PFSK-1 (cell line): Measurements from ENCODE around the gene UTRN.

Experiments used
- FOXP2 ChIP-seq: optimal IDR thresholded peaks from 2 replicates; pipeline ENCODE3; 2011; ENCODE audit warnings: borderline replicate concordance, control low read depth, inconsistent platforms; ENCODE audit not compliant: insufficient read depth; ENCODE audit errors: extremely low read length, extremely low read depth
- POLR2AphosphoS5 ChIP-seq: IDR thresholded peaks from 2 replicates; pipeline ENCODE4 v1.6.1; 2012; ENCODE audit warnings: low read depth, mild to moderate bottlenecking, control low read depth, low read length, moderate library complexity
- REST ChIP-seq, 2 experiments: IDR thresholded peaks; 2 replicates each; pipeline versions ENCODE4 v1.6.1 to v1.8.0; 2011 to 2012; ENCODE audit warnings: low read depth in 2 of 2, low read length in 2 of 2, control low read depth in 1 of 2, inconsistent platforms in 1 of 2, mild to moderate bottlenecking in 1 of 2, moderate library complexity in 1 of 2; ENCODE audit not compliant: insufficient read depth in 1 of 2
- SIN3A ChIP-seq: IDR thresholded peaks from 2 replicates; pipeline ENCODE4 v1.6.1; 2012; ENCODE audit warnings: mild to moderate bottlenecking, low read length, moderate library complexity, borderline replicate concordance; ENCODE audit not compliant: insufficient read depth
- TAF1 ChIP-seq: IDR thresholded peaks from 2 replicates; pipeline ENCODE4 v1.6.1; 2012; ENCODE audit warnings: low read length, control low read depth, borderline replicate concordance; ENCODE audit not compliant: insufficient read depth

The UTRN gene

DNA sequence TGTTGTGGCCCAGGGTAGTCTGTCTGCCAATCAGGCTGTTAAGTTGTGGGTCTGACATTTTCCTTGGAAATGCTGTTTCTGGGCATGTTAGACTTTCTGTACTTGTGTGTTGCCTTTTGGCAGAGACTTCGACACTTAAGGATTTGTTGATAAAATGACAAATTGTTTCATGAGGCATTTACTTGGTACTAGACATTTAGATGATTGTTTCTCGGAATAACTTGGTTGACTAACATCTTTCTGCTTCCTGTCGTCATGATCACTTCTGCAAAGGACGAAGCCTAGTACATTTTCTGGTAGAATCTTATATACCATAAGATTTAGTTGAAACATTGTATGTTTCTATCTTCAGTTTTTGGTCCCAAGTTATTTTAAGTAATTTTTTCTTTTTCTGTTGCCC, 34.1 kb downstream of the UTRN start:
- TF ChIP-seq FOXP2, result no peak
- no peak for TF ChIP-seq POLR2AphosphoS5
- no peak for TF ChIP-seq SIN3A
- TF ChIP-seq TAF1, result no peak
- TF ChIP-seq REST (IDR thresholded peaks at IDR 0.05; ENCODE audit: insufficient read depth in 1 of 2, low read depth in 2 of 2, low read length in 2 of 2), result no peak

DNA sequence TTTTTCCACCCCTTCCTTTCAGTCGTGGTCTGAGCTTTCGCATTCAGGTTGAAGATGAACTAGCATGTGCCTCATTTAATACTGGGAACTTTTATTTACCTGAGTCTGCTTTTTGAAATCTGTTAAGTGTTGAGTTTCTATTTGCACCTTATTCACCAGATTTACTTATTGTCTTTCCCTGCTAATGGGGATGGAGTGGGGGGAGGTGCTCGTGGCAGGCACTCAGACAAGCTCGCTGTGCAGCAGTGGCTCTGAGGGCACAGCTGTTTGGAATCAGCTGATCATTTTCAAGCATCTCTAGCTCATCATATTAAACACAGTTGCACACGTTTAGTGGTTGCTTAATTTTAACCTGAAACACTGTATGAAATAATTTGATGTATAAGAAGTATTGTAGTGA, 35.6 kb downstream of the UTRN start:
- no peak for TF ChIP-seq FOXP2
- no peak for TF ChIP-seq TAF1
- no peak for TF ChIP-seq REST (IDR thresholded peaks at IDR 0.05; ENCODE audit: insufficient read depth in 1 of 2, low read depth in 2 of 2, low read length in 2 of 2)
- TF ChIP-seq SIN3A, result no peak
- no peak for TF ChIP-seq POLR2AphosphoS5

- TF ChIP-seq FOXP2 (no peak), REST (IDR thresholded peaks at IDR 0.05; ENCODE audit: insufficient read depth in 1 of 2, low read depth in 2 of 2, low read length in 2 of 2) (no peak), TAF1 (no peak), POLR2AphosphoS5 (no peak), SIN3A (no peak)
Measured at GRCh38 chr6:144321839-144322591, 36.9 kb downstream of the UTRN start.

DNA sequence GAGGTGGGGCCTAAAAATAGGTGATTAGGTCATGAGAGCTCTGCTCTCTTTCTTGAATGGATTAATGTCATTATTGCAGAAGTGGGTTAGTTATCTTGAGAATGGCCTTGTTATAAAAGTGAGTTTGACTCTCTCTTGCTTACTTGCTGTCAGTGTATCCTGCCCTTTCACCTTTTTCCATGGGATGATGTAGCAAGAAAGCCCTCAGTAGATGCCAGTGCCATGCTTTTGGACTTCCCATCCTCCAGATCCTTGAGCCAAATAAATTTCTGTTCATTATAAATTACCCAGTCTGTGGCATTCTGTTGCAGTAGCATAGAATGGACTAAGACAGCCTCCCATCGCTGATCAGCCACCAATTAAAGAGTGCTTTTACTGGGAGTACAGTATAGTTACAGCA, 40.1 kb downstream of the UTRN start:
- TF ChIP-seq POLR2AphosphoS5 (no peak), SIN3A (no peak), FOXP2 (no peak), REST (IDR thresholded peaks at IDR 0.05; ENCODE audit: insufficient read depth in 1 of 2, low read depth in 2 of 2, low read length in 2 of 2) (no peak), TAF1 (no peak)
